Measurements from ENCODE around the gene FEN1. TPM values are rescaled to one million over a fixed set of nuclear protein-coding genes. Genes with fewer than 3 reads are reported as not detected.

The FEN1 gene
- total and polyA plus RNA-seq, 2 donors (not counting 1 experiment from before 2014, with no cell fraction given): 3.4 to 9.8 TPM

DNA sequence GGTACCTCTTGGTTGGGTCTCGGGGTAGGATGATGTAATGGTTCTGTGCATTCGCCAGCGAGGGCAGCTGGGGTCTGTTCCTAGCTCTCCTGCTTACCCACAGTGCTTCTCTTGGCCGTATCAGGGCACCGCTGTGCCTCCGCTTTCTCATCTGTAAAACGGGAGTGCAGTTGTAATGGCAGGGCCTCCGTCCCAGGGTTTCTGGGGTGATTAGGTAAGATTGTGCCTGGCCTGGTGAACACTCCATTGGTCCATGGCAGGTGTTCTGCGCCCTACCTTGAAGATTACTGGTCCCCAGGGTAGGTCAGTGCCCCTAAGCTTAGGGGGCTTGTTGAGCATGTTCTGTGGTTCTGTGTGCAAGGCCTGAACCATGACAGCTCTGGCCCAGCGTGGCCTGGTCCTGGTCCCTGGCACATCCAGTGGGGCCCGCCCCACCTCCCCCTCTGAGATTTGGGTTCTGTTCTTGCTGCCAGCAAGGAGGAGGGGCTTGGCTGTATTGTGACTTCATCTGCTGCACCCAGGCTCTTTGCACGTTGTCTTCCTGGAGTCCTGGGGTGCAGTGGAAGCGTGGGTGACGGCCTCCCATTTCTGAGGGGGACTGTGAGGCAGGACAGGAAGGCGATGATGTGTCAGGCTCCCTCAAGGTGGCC is 35.4 kb upstream of the FEN1 start:
- H3K9ac ChIP-seq (ENCODE audit: low read length): no peak overlapping the region
- no peak overlapping the region for H3K4me3 ChIP-seq (ENCODE audit: control extremely low read depth in 1 of 5, extremely low read depth in 1 of 5, insufficient read depth in 1 of 5, low read depth in 2 of 5, low read length in 4 of 5)
- CTCF ChIA-PET: no interaction called here
- H4K20me1 ChIP-seq (ENCODE audit: control insufficient read depth, insufficient read depth, low read length, poor library complexity, severe bottlenecking): no peaks in the 10 kb centered on the region
- no peaks in the 10 kb centered on the region for H3K79me2 ChIP-seq (ENCODE audit: control insufficient read depth, insufficient read depth, low read length)
- no peak overlapping the region for H3K4me2 ChIP-seq (replicated peaks; ENCODE audit: low read depth, low read length, poor library complexity, severe bottlenecking)
- POLR2A ChIA-PET: no interaction called here
- intact Hi-C loops (cut with micrococcal nuclease): no loop called here
- H3K9me3 Mint-ChIP-seq (ENCODE audit: insufficient read depth): no peaks in the 10 kb centered on the region
- H3K27ac Mint-ChIP-seq: no peak overlapping the region
- peaks cover 11% of the 10 kb centered on the region for H3K4me1 Mint-ChIP-seq
- H3K4me3 Mint-ChIP-seq: no peak overlapping the region
- no peak for ATAC-seq (ENCODE audit: low read depth)
- H3K4me1 ChIP-seq (ENCODE audit: control insufficient read depth in 2 of 2, insufficient read depth in 2 of 2, low read length in 2 of 2): peaks cover 7 to 12% of the 10 kb centered on the region in 2 donors
- H3K27me3 ChIP-seq (replicated peaks in 1 of 4; ENCODE audit: control extremely low read depth in 1 of 4, control insufficient read depth in 3 of 4, insufficient read depth in 4 of 4, low read length in 3 of 4): peaks cover 0 to 14% (median 6%) of the 10 kb centered on the region in 4 experiments
- H3K27ac ChIP-seq (ENCODE audit: low read length in 2 of 2): no peak overlapping the region
- no peaks in the 10 kb centered on the region for H3K36me3 ChIP-seq (replicated peaks in 1 of 2; ENCODE audit: control extremely low read depth in 1 of 2, control insufficient read depth in 1 of 2, extremely low read depth in 1 of 2, insufficient read depth in 2 of 2, low read length in 1 of 2)
- DNase-seq: no peak
- no peaks in the 10 kb centered on the region for H3K9me3 ChIP-seq (ENCODE audit: control extremely low read depth in 1 of 3, control insufficient read depth in 2 of 3, insufficient read depth in 1 of 3, low read length in 2 of 3)
- TF ChIP-seq CTCF (IDR thresholded peaks at IDR 0.05) (no peak), EZH2 (IDR thresholded peaks at IDR 0.05; ENCODE audit: borderline replicate concordance, insufficient read depth, low read depth, low read length, poor library complexity, severe bottlenecking) (no peak)
- WGBS (ENCODE audit: insufficient coverage): 92% methylated on average over 15 of the region's 15 CpGs
- no peak overlapping the region for H2AFZ ChIP-seq (ENCODE audit: insufficient read depth, low read depth, low read length, poor library complexity, severe bottlenecking)
- H3K27me3 Mint-ChIP-seq: peaks cover 18% of the 10 kb centered on the region

GRCh38 chr11:61760946-61761345 is 31.8 kb upstream of the FEN1 start:
- Histone ChIP-seq H3K9me3 (ENCODE audit: control extremely low read depth in 1 of 3, control insufficient read depth in 2 of 3, insufficient read depth in 1 of 3, low read length in 2 of 3) (no peaks in the 10 kb centered on the region), H3K9ac (ENCODE audit: low read length) (no peak overlapping the region), H3K4me2 (replicated peaks; ENCODE audit: low read depth, low read length, poor library complexity, severe bottlenecking) (no peak overlapping the region), H3K4me3 (ENCODE audit: control extremely low read depth in 1 of 5, extremely low read depth in 1 of 5, insufficient read depth in 1 of 5, low read depth in 2 of 5, low read length in 4 of 5) (no peak overlapping the region), H3K27ac (ENCODE audit: low read length in 2 of 2) (no peak overlapping the region), H3K27me3 (replicated peaks in 1 of 4; ENCODE audit: control extremely low read depth in 1 of 4, control insufficient read depth in 3 of 4, insufficient read depth in 4 of 4, low read length in 3 of 4) (no peaks in the 10 kb centered on the region), H3K79me2 (ENCODE audit: control insufficient read depth, insufficient read depth, low read length) (no peaks in the 10 kb centered on the region), H4K20me1 (ENCODE audit: control insufficient read depth, insufficient read depth, low read length, poor library complexity, severe bottlenecking) (no peaks in the 10 kb centered on the region), H2AFZ (ENCODE audit: insufficient read depth, low read depth, low read length, poor library complexity, severe bottlenecking) (no peak overlapping the region), H3K36me3 (replicated peaks in 1 of 2; ENCODE audit: control extremely low read depth in 1 of 2, control insufficient read depth in 1 of 2, extremely low read depth in 1 of 2, insufficient read depth in 2 of 2, low read length in 1 of 2) (no peaks in the 10 kb centered on the region), H3K4me1 (ENCODE audit: control insufficient read depth in 2 of 2, insufficient read depth in 2 of 2, low read length in 2 of 2) (peaks cover 0 to 6% of the 10 kb centered on the region in 2 donors)
- 88% methylated on average over 3 of the region's 13 CpGs for WGBS (ENCODE audit: insufficient coverage)
- DNase-seq: no peak
- ChIA-PET POLR2A (no interaction called here), CTCF (no interaction called here)
- intact Hi-C loops (cut with micrococcal nuclease): no loop called here
- no peak for TF ChIP-seq CTCF (IDR thresholded peaks at IDR 0.05)
- TF ChIP-seq EZH2 (IDR thresholded peaks at IDR 0.05; ENCODE audit: borderline replicate concordance, insufficient read depth, low read depth, low read length, poor library complexity, severe bottlenecking): no peak
- H3K4me1 Mint-ChIP-seq: peaks cover 8% of the 10 kb centered on the region
- peaks cover 7% of the 10 kb centered on the region for H3K27me3 Mint-ChIP-seq
- H3K9me3 Mint-ChIP-seq (ENCODE audit: insufficient read depth): no peaks in the 10 kb centered on the region
- no peak overlapping the region for H3K27ac Mint-ChIP-seq
- no peak overlapping the region for H3K4me3 Mint-ChIP-seq
- no peak for ATAC-seq (ENCODE audit: low read depth)

All from B cell (primary cell).